Measurements from ENCODE around the gene PARP9.

DNA sequence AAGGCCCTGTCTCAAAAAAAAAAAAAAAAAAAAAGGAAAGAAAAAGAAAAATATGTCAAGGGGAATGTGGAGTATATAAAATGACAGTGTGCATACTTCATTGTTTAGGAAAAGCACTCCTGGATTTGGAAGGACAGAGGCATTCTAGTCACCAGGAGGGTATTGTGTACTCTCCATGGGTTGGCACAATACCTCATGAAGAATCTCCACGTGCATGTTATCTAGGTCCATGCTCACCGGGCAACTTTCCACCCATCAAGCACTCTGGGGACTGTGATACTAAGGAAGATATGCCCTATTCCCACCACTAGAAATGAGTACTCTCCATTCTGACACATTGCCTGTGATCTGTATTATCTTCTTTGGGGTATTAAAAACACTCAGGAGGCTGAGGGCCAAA, 33.9 kb downstream of the PARP9 start:
- no peak for TF ChIP-seq POLR2AphosphoS5 (IDR thresholded peaks at IDR 0.05)
- TF ChIP-seq, protein P1, sequence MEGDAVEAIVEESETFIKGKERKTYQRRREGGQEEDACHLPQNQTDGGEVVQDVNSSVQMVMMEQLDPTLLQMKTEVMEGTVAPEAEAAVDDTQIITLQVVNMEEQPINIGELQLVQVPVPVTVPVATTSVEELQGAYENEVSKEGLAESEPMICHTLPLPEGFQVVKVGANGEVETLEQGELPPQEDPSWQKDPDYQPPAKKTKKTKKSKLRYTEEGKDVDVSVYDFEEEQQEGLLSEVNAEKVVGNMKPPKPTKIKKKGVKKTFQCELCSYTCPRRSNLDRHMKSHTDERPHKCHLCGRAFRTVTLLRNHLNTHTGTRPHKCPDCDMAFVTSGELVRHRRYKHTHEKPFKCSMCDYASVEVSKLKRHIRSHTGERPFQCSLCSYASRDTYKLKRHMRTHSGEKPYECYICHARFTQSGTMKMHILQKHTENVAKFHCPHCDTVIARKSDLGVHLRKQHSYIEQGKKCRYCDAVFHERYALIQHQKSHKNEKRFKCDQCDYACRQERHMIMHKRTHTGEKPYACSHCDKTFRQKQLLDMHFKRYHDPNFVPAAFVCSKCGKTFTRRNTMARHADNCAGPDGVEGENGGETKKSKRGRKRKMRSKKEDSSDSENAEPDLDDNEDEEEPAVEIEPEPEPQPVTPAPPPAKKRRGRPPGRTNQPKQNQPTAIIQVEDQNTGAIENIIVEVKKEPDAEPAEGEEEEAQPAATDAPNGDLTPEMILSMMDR (IDR thresholded peaks at IDR 0.05), result no peak
- no peak for TF ChIP-seq POLR2A (IDR thresholded peaks at IDR 0.05)

Measured in suprapubic skin (tissue), 4 donors.